ENCODE results near the gene GPRC5A. TPM values are rescaled to one million over a fixed set of nuclear protein-coding genes. Genes with fewer than 3 reads are reported as not detected.
A peak's percentile ranks its signal among the peaks of the same experiment; 100 is the strongest.
"Not testable (repeated sequence)": the region's sequence is repeated elsewhere in the genome, so short reads cannot be mapped to it uniquely, and the experiment has no call there.

GPRC5A gene
- total and polyA plus RNA-seq, 2 of the 4 experiments (the other 2 are of a cell fraction), result 49.6 to 201 TPM

DNA sequence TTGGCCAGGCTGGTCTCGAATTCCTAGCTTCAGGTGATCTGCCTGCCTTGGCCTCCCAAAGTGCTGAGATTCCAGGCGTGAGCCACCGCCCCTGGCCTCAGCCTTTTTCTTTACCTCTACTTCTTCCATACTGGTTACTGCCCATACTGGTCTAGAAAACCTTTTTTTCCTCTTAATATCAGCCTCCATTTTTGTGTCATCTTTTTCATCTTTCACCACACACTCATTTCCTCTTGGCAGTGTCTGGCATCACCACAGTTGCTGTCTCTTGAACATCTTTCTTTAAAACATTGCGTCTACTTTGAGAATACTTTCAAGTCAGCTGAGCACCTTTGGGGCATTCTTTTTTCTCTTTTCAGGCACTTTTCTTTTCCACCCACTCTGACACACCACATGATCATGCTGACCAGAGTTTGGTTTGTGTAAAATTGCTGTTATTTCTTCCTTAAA is 45.5 kb upstream of the GPRC5A start:
- no peak overlapping the region for H4K91ac ChIP-seq (ENCODE audit: insufficient read depth, low read depth, low read length)
- no peaks in the 10 kb centered on the region; a peak in 1 of 4 replicates for H3K79me1 ChIP-seq (ENCODE audit: low read depth in 1 of 2, low read length in 2 of 2)
- 100% methylated on average over 2 of the region's 4 CpGs; no CpG with 5 or more reads in 1 of the 2 experiments for WGBS, 2 experiments (ENCODE audit: extremely low coverage in 2 of 2, insufficient read length in 1 of 2)
- H3K23ac ChIP-seq (ENCODE audit: low read depth, low read length), result no peak overlapping the region
- intact Hi-C loops (cut with micrococcal nuclease), result no loop called here
- TF ChIP-seq MAFK (IDR thresholded peaks at IDR 0.05; ENCODE audit: low read depth, low read length) (no peak), RFX5 (IDR thresholded peaks at IDR 0.05; ENCODE audit: low read depth, low read length) (no peak), NFE2L2 (IDR thresholded peaks at IDR 0.05; ENCODE audit: low read depth, low read length) (no peak)
- H2AFZ ChIP-seq (replicated peaks; ENCODE audit: low read length, poor library complexity), result no peak overlapping the region
- H4K8ac ChIP-seq (ENCODE audit: low read depth in 2 of 2, low read length in 2 of 2), result 0 out of 4 replicates have a peak overlapping the region, but pooled peaks of 1 of the 2 experiments have one; percentile 41
- H4K5ac ChIP-seq (ENCODE audit: low read depth, low read length), result no peak overlapping the region
- ChIA-PET CTCF (interaction anchor here (1.5 kb wide), 1 partner anchor 9 kb away, joined by 3 read pairs; no protein-coding TSS in a partner anchor), POLR2A (ENCODE audit: unreplicated experiment) (no interaction called here)
- no peak overlapping the region for H3K56ac ChIP-seq (ENCODE audit: extremely low read depth, insufficient read depth, low read length)
- H4K20me1 ChIP-seq (ENCODE audit: insufficient read depth, low read length), result no peaks in the 10 kb centered on the region
- H3K9me3 ChIP-seq (ENCODE audit: control insufficient read depth, insufficient read depth, low read length), result no peaks in the 10 kb centered on the region
- H2AK5ac ChIP-seq (ENCODE audit: low read depth, low read length), result 0 out of 2 replicates have a peak overlapping the region, but pooled peaks have one; percentile 8
- DNase-seq, result no peak
- no peaks in the 10 kb centered on the region for H3K4me1 ChIP-seq (ENCODE audit: control insufficient read depth, insufficient read depth, low read length)
- H3K14ac ChIP-seq (replicated peaks; ENCODE audit: low read depth, low read length), result no peak overlapping the region
- H2BK20ac ChIP-seq (ENCODE audit: low read depth, low read length), result no peak overlapping the region
- H3K9ac ChIP-seq (ENCODE audit: low read depth, low read length), result no peak overlapping the region
- no peak overlapping the region for H2BK5ac ChIP-seq (ENCODE audit: low read depth, low read length, poor library complexity, severe bottlenecking)
- dilution Hi-C loops (cut with HindIII; ENCODE audit: low sequenced_read_pairs, unreplicated experiment), result no loop called here
- H3K27ac ChIP-seq (ENCODE audit: insufficient read depth, low read length), result no peak overlapping the region
- in situ Hi-C loops (cut with MboI; ENCODE audit: low sequenced_read_pairs), result no loop called here
- BruUV-seq (replicated peaks), result no TSS peak
- 0 out of 3 replicates have a peak overlapping the region, but pooled peaks have one; percentile 63 for H2BK15ac ChIP-seq (ENCODE audit: low read depth, low read length)
- no peak overlapping the region for H2AK9ac ChIP-seq (replicated peaks; ENCODE audit: low read depth, low read length, poor library complexity)
- H3K18ac ChIP-seq (ENCODE audit: low read depth, low read length), result peak overlapping the region; percentile 4; the same call in 1 of the 2 replicates
- no peaks in the 10 kb centered on the region for H3K36me3 ChIP-seq (ENCODE audit: control insufficient read depth, insufficient read depth, low read length)
- H3K9me1 ChIP-seq (ENCODE audit: insufficient read depth, low read length), result no peaks in the 10 kb centered on the region
- H3K27me3 ChIP-seq (ENCODE audit: control insufficient read depth, insufficient read depth, low read length), result no peaks in the 10 kb centered on the region
- no peak overlapping the region for H2BK120ac ChIP-seq (ENCODE audit: low read depth, low read length)
- no peak overlapping the region for H3K4me3 ChIP-seq (ENCODE audit: insufficient read depth, low read depth, low read length)
- H3K4me2 ChIP-seq (ENCODE audit: low read depth, low read length), result no peak overlapping the region
- H3K4ac ChIP-seq (ENCODE audit: low read depth, low read length), result no peak overlapping the region
- no peak for ATAC-seq (ENCODE audit: low read depth)

- H3K27ac ChIP-seq (ENCODE audit: insufficient read depth, low read length); H2AK9ac ChIP-seq (replicated peaks; ENCODE audit: low read depth, low read length, poor library complexity); DNase-seq; H4K91ac ChIP-seq (ENCODE audit: insufficient read depth, low read depth, low read length); H3K4me2 ChIP-seq (ENCODE audit: low read depth, low read length); BruUV-seq (replicated peaks); H3K36me3 ChIP-seq (ENCODE audit: control insufficient read depth, insufficient read depth, low read length); H3K56ac ChIP-seq (ENCODE audit: extremely low read depth, insufficient read depth, low read length); H3K27me3 ChIP-seq (ENCODE audit: control insufficient read depth, insufficient read depth, low read length); intact Hi-C loops (cut with micrococcal nuclease); H3K4me1 ChIP-seq (ENCODE audit: control insufficient read depth, insufficient read depth, low read length); H3K9me3 ChIP-seq (ENCODE audit: control insufficient read depth, insufficient read depth, low read length); H2BK15ac ChIP-seq (ENCODE audit: low read depth, low read length); H3K9ac ChIP-seq (ENCODE audit: low read depth, low read length); H2BK5ac ChIP-seq (ENCODE audit: low read depth, low read length, poor library complexity, severe bottlenecking); H4K5ac ChIP-seq (ENCODE audit: low read depth, low read length); H2AFZ ChIP-seq (replicated peaks; ENCODE audit: low read length, poor library complexity); dilution Hi-C loops (cut with HindIII; ENCODE audit: low sequenced_read_pairs, unreplicated experiment); POLR2A ChIA-PET (ENCODE audit: unreplicated experiment); H2AK5ac ChIP-seq (ENCODE audit: low read depth, low read length); H4K8ac ChIP-seq (ENCODE audit: low read depth in 2 of 2, low read length in 2 of 2); ATAC-seq (ENCODE audit: low read depth); H3K14ac ChIP-seq (replicated peaks; ENCODE audit: low read depth, low read length); H3K9me1 ChIP-seq (ENCODE audit: insufficient read depth, low read length); H4K20me1 ChIP-seq (ENCODE audit: insufficient read depth, low read length); H3K4me3 ChIP-seq (ENCODE audit: insufficient read depth, low read depth, low read length); H3K4ac ChIP-seq (ENCODE audit: low read depth, low read length); in situ Hi-C loops (cut with MboI; ENCODE audit: low sequenced_read_pairs); H3K23ac ChIP-seq (ENCODE audit: low read depth, low read length); H3K79me1 ChIP-seq (ENCODE audit: low read depth in 1 of 2, low read length in 2 of 2); H2BK20ac ChIP-seq (ENCODE audit: low read depth, low read length); H3K18ac ChIP-seq (ENCODE audit: low read depth, low read length); H2BK120ac ChIP-seq (ENCODE audit: low read depth, low read length): not testable (repeated sequence)
- WGBS, 2 experiments (ENCODE audit: extremely low coverage in 2 of 2, insufficient read length in 1 of 2), result no CpG with 5 or more reads among the region's 3 CpGs
- CTCF ChIA-PET, result interaction anchor here (1.5 kb wide), 1 partner anchor 10 kb away, joined by 3 read pairs; no protein-coding TSS in a partner anchor
These were observed 44.6 kb upstream of the GPRC5A start for GRCh38 chr12:12846780-12847179.
